ENCODE measurements around the gene OR6V1. TPM values are rescaled to one million over a fixed set of nuclear protein-coding genes. Genes with fewer than 3 reads are reported as not detected.

Gene OR6V1
- polyA plus RNA-seq, 4 donors: not detected

Other genes with a start within 250 kb of the OR6V1 start
- gene EPHB6, start 197.3 kb upstream of the OR6V1 start, polyA plus RNA-seq (ENCODE audit: insufficient read length in 4 of 4): 10 to 100 TPM; 21.0 to 28.6 (median 25.1) TPM
- gene TRPV6, start 166.6 kb upstream of the OR6V1 start, polyA plus RNA-seq (ENCODE audit: insufficient read length in 4 of 4): 10 to 100 TPM in 2 of 4 donors, 1 to 10 TPM in 2; 8.4 to 16.5 (median 11.5) TPM
- 1 to 10 TPM in 2 of 4 donors, under 1 TPM in 2; 0.56 to 2.7 (median 1.3) TPM for gene TRPV5, start 118.6 kb upstream of the OR6V1 start, polyA plus RNA-seq (ENCODE audit: insufficient read length in 4 of 4)
- gene LLCFC1, start 112.9 kb upstream of the OR6V1 start, polyA plus RNA-seq (ENCODE audit: insufficient read length in 4 of 4): 1 to 10 TPM in 2 of 4 donors, under 1 TPM in 2; 0.24 to 1.3 (median 0.72) TPM
- gene KEL, start 90.0 kb upstream of the OR6V1 start, polyA plus RNA-seq (ENCODE audit: insufficient read length in 4 of 4): 1 to 10 TPM; 1.6 to 3.8 (median 2.7) TPM
- not detected for gene OR9A2, start 25.2 kb upstream of the OR6V1 start, polyA plus RNA-seq (ENCODE audit: insufficient read length in 4 of 4)
- not detected for gene PIP, start 79.7 kb downstream of the OR6V1 start, polyA plus RNA-seq (ENCODE audit: insufficient read length in 4 of 4)
- gene TAS2R39, start 131.1 kb downstream of the OR6V1 start, polyA plus RNA-seq (ENCODE audit: insufficient read length in 4 of 4): not detected
- not detected for gene TAS2R40, start 169.7 kb downstream of the OR6V1 start, polyA plus RNA-seq (ENCODE audit: insufficient read length in 4 of 4)
- gene GSTK1, start 211.1 kb downstream of the OR6V1 start, polyA plus RNA-seq (ENCODE audit: insufficient read length in 4 of 4): 100 to 1,000 TPM; 194 to 231 (median 210) TPM
- 10 to 100 TPM; 53.2 to 74.8 (median 63.0) TPM for gene TMEM139, start 232.6 kb downstream of the OR6V1 start, polyA plus RNA-seq (ENCODE audit: insufficient read length in 4 of 4)
- 10 to 100 TPM; 42.5 to 61.9 (median 53.3) TPM for gene CASP2, start 236.0 kb downstream of the OR6V1 start, polyA plus RNA-seq (ENCODE audit: insufficient read length in 4 of 4)

Measured in left renal cortex interstitium (tissue), 4 donors.